Measurements from ENCODE around the gene ESYT1.

The ESYT1 gene

GRCh38 chr12:56086096-56086495, 42.0 kb upstream of the ESYT1 start:
- Histone ChIP-seq H3K4me3 (ENCODE audit: extremely low read depth, insufficient read depth, low read length, poor library complexity, severe bottlenecking) (no peak overlapping the region), H3K27ac (ENCODE audit: low read depth, low read length, severe bottlenecking) (no peak overlapping the region), H3K4me1 (ENCODE audit: control insufficient read depth, insufficient read depth, low read length, poor library complexity, severe bottlenecking) (peaks cover 8% of the 10 kb centered on the region), H3K9me3 (ENCODE audit: control insufficient read depth, low read length) (no peaks in the 10 kb centered on the region), H3K36me3 (ENCODE audit: control insufficient read depth, insufficient read depth, low read length) (no peaks in the 10 kb centered on the region)
- no CpG with 5 or more reads among the region's 3 CpGs for WGBS, 2 experiments (ENCODE audit: insufficient coverage in 2 of 2)

GRCh38 chr12:56086608-56087007, 41.5 kb upstream of the ESYT1 start:
- peaks cover 6% of the 10 kb centered on the region for H3K4me1 ChIP-seq (ENCODE audit: control insufficient read depth, insufficient read depth, low read length, poor library complexity, severe bottlenecking)
- no peaks in the 10 kb centered on the region for H3K9me3 ChIP-seq (ENCODE audit: control insufficient read depth, low read length)
- 75 to 82% methylated on average over 6 of the region's 6 CpGs for WGBS, 2 experiments (ENCODE audit: insufficient coverage in 2 of 2)
- no peak overlapping the region for H3K27ac ChIP-seq (ENCODE audit: low read depth, low read length, severe bottlenecking)
- no peaks in the 10 kb centered on the region for H3K36me3 ChIP-seq (ENCODE audit: control insufficient read depth, insufficient read depth, low read length)
- H3K4me3 ChIP-seq (ENCODE audit: extremely low read depth, insufficient read depth, low read length, poor library complexity, severe bottlenecking), result no peak overlapping the region

- H3K9me3 ChIP-seq (ENCODE audit: control insufficient read depth, low read length), result no peaks in the 10 kb centered on the region
- peaks cover 6% of the 10 kb centered on the region for H3K4me1 ChIP-seq (ENCODE audit: control insufficient read depth, insufficient read depth, low read length, poor library complexity, severe bottlenecking)
- no peaks in the 10 kb centered on the region for H3K36me3 ChIP-seq (ENCODE audit: control insufficient read depth, insufficient read depth, low read length)
- 92 to 98% methylated on average over 6 of the region's 6 CpGs for WGBS, 2 experiments (ENCODE audit: insufficient coverage in 2 of 2)
- H3K4me3 ChIP-seq (ENCODE audit: extremely low read depth, insufficient read depth, low read length, poor library complexity, severe bottlenecking), result no peak overlapping the region
- no peak overlapping the region for H3K27ac ChIP-seq (ENCODE audit: low read depth, low read length, severe bottlenecking)
Observed at GRCh38 chr12:56087220-56087619, 40.8 kb upstream of the ESYT1 start.

GRCh38 chr12:56097738-56098137, 30.3 kb upstream of the ESYT1 start:
- 85 to 99% methylated on average over 1 to 6 of the region's 6 CpGs for WGBS, 2 experiments (ENCODE audit: insufficient coverage in 2 of 2)
- H3K27ac ChIP-seq (ENCODE audit: low read depth, low read length, severe bottlenecking), result no peak overlapping the region

GRCh38 chr12:56098592-56098991, 29.5 kb upstream of the ESYT1 start:
- Histone ChIP-seq H3K36me3 (ENCODE audit: control insufficient read depth, insufficient read depth, low read length) (peaks cover 4% of the 10 kb centered on the region), H3K9me3 (ENCODE audit: control insufficient read depth, low read length) (no peaks in the 10 kb centered on the region), H3K4me3 (ENCODE audit: extremely low read depth, insufficient read depth, low read length, poor library complexity, severe bottlenecking) (no peak overlapping the region), H3K4me1 (ENCODE audit: control insufficient read depth, insufficient read depth, low read length, poor library complexity, severe bottlenecking) (no peaks in the 10 kb centered on the region), H3K27ac (ENCODE audit: low read depth, low read length, severe bottlenecking) (no peak overlapping the region)
- WGBS, 2 experiments (ENCODE audit: insufficient coverage in 2 of 2), result 92 to 93% methylated on average over 2 to 3 of the region's 3 CpGs

More at GRCh38 chr12:56097738-56098137, 30.3 kb upstream of the ESYT1 start:
- Histone ChIP-seq H3K4me1 (ENCODE audit: control insufficient read depth, insufficient read depth, low read length, poor library complexity, severe bottlenecking) (no peaks in the 10 kb centered on the region), H3K9me3 (ENCODE audit: control insufficient read depth, low read length) (no peaks in the 10 kb centered on the region), H3K36me3 (ENCODE audit: control insufficient read depth, insufficient read depth, low read length) (peaks cover 4% of the 10 kb centered on the region), H3K4me3 (ENCODE audit: extremely low read depth, insufficient read depth, low read length, poor library complexity, severe bottlenecking) (no peak overlapping the region)

GRCh38 chr12:56099787-56100186, 28.3 kb upstream of the ESYT1 start:
- Histone ChIP-seq H3K4me1 (ENCODE audit: control insufficient read depth, insufficient read depth, low read length, poor library complexity, severe bottlenecking) (no peaks in the 10 kb centered on the region), H3K4me3 (ENCODE audit: extremely low read depth, insufficient read depth, low read length, poor library complexity, severe bottlenecking) (no peak overlapping the region), H3K27ac (ENCODE audit: low read depth, low read length, severe bottlenecking) (no peak overlapping the region), H3K9me3 (ENCODE audit: control insufficient read depth, low read length) (no peaks in the 10 kb centered on the region), H3K36me3 (ENCODE audit: control insufficient read depth, insufficient read depth, low read length) (peaks cover 4% of the 10 kb centered on the region)
- 85 to 87% methylated on average over 2 to 3 of the region's 4 CpGs for WGBS, 2 experiments (ENCODE audit: insufficient coverage in 2 of 2)

GRCh38 chr12:56101045-56101444, 27.0 kb upstream of the ESYT1 start:
- Histone ChIP-seq H3K36me3 (ENCODE audit: control insufficient read depth, insufficient read depth, low read length) (peaks cover 7% of the 10 kb centered on the region), H3K27ac (ENCODE audit: low read depth, low read length, severe bottlenecking) (no peak overlapping the region), H3K9me3 (ENCODE audit: control insufficient read depth, low read length) (no peaks in the 10 kb centered on the region), H3K4me1 (ENCODE audit: control insufficient read depth, insufficient read depth, low read length, poor library complexity, severe bottlenecking) (peaks cover 8% of the 10 kb centered on the region), H3K4me3 (ENCODE audit: extremely low read depth, insufficient read depth, low read length, poor library complexity, severe bottlenecking) (no peak overlapping the region)
- 92 to 97% methylated on average over 8 to 12 of the region's 14 CpGs for WGBS, 2 experiments (ENCODE audit: insufficient coverage in 2 of 2)

GRCh38 chr12:56102683-56103065, 25.4 kb upstream of the ESYT1 start:
- H3K36me3 ChIP-seq (ENCODE audit: control insufficient read depth, insufficient read depth, low read length), result peaks cover 23% of the 10 kb centered on the region
- no peak overlapping the region for H3K27ac ChIP-seq (ENCODE audit: low read depth, low read length, severe bottlenecking)
- no CpG with 5 or more reads among the region's 1 CpG for WGBS, 2 experiments (ENCODE audit: insufficient coverage in 2 of 2)
- no peaks in the 10 kb centered on the region for H3K9me3 ChIP-seq (ENCODE audit: control insufficient read depth, low read length)
- H3K4me1 ChIP-seq (ENCODE audit: control insufficient read depth, insufficient read depth, low read length, poor library complexity, severe bottlenecking), result peaks cover 10% of the 10 kb centered on the region
- no peak overlapping the region for H3K4me3 ChIP-seq (ENCODE audit: extremely low read depth, insufficient read depth, low read length, poor library complexity, severe bottlenecking)

GRCh38 chr12:56103066-56103711, 24.9 kb upstream of the ESYT1 start:
- Histone ChIP-seq H3K36me3 (ENCODE audit: control insufficient read depth, insufficient read depth, low read length) (peaks cover 29% of the 10 kb centered on the region), H3K4me3 (ENCODE audit: extremely low read depth, insufficient read depth, low read length, poor library complexity, severe bottlenecking) (peak overlapping the region; percentile 99), H3K4me1 (ENCODE audit: control insufficient read depth, insufficient read depth, low read length, poor library complexity, severe bottlenecking) (peaks cover 10% of the 10 kb centered on the region), H3K27ac (ENCODE audit: low read depth, low read length, severe bottlenecking) (no peak overlapping the region), H3K9me3 (ENCODE audit: control insufficient read depth, low read length) (no peaks in the 10 kb centered on the region)
- 90 to 93% methylated on average over 3 to 5 of the region's 6 CpGs for WGBS, 2 experiments (ENCODE audit: insufficient coverage in 2 of 2)

- 10 to 13% methylated on average over 5 to 7 of the region's 8 CpGs for WGBS, 2 experiments (ENCODE audit: insufficient coverage in 2 of 2)
- peaks cover 34% of the 10 kb centered on the region for H3K36me3 ChIP-seq (ENCODE audit: control insufficient read depth, insufficient read depth, low read length)
- peaks cover 10% of the 10 kb centered on the region for H3K4me1 ChIP-seq (ENCODE audit: control insufficient read depth, insufficient read depth, low read length, poor library complexity, severe bottlenecking)
- no peaks in the 10 kb centered on the region for H3K9me3 ChIP-seq (ENCODE audit: control insufficient read depth, low read length)
- H3K27ac ChIP-seq (ENCODE audit: low read depth, low read length, severe bottlenecking), result peak overlapping the region; percentile 61
- H3K4me3 ChIP-seq (ENCODE audit: extremely low read depth, insufficient read depth, low read length, poor library complexity, severe bottlenecking), result peak overlapping the region; percentile 99
Observed at GRCh38 chr12:56103823-56104108, 24.3 kb upstream of the ESYT1 start.

- H3K27ac ChIP-seq (ENCODE audit: low read depth, low read length, severe bottlenecking), result peak within 1 kb of the TSS; percentile 74
- peaks cover 39% of the 10 kb centered on the region for H3K36me3 ChIP-seq (ENCODE audit: control insufficient read depth, insufficient read depth, low read length)
- no peaks in the 10 kb centered on the region for H3K9me3 ChIP-seq (ENCODE audit: control insufficient read depth, low read length)
- WGBS, 2 experiments (ENCODE audit: insufficient coverage in 2 of 2), result 0% methylated on average over 43 to 46 of the region's 60 CpGs
- peaks cover 10% of the 10 kb centered on the region for H3K4me1 ChIP-seq (ENCODE audit: control insufficient read depth, insufficient read depth, low read length, poor library complexity, severe bottlenecking)
- H3K4me3 ChIP-seq (ENCODE audit: extremely low read depth, insufficient read depth, low read length, poor library complexity, severe bottlenecking), result peak within 1 kb of the TSS; percentile 99
Observed at GRCh38 chr12:56104109-56104814, 23.8 kb upstream of the ESYT1 start, which contains the start of gene PA2G4. Gene PA2G4 (plus strand): TSS chr12:56104559. CDS start chr12:56104738, 179 bp downstream.
